ENCODE results near the gene CFAP70.
"Not testable (repeated sequence)": the region's sequence is repeated elsewhere in the genome, so short reads cannot be mapped to it uniquely, and the experiment has no call there.

Gene CFAP70

GRCh38 chr10:73358331-73359279 is at the start of gene CFAP70:
Gene CFAP70 (minus strand): TSS chr10:73358864. CDS start chr10:73354796, 4,068 bp downstream.
- no peaks in the 10 kb centered on the region for H3K9me3 Mint-ChIP-seq
- H3K36me3 Mint-ChIP-seq: peaks cover 12 to 19% of the 10 kb centered on the region in 2 donors
- peak; percentile 97 for ATAC-seq (replicated peaks)
- peaks cover 6 to 10% of the 10 kb centered on the region in 2 donors for H3K4me1 Mint-ChIP-seq
- peak within 1 kb of the TSS; percentile 96 to 98 for H3K4me3 Mint-ChIP-seq
- peak within 1 kb of the TSS; percentile 97 for H3K27ac Mint-ChIP-seq
- DNase-seq: peak; percentile 92
- no peaks in the 10 kb centered on the region for H3K27me3 Mint-ChIP-seq

- H3K4me3 Mint-ChIP-seq: no peak overlapping the region
- peaks cover 27 to 61% of the 10 kb centered on the region in 2 donors for H3K36me3 Mint-ChIP-seq
- no peak overlapping the region for H3K27ac Mint-ChIP-seq
- ATAC-seq (replicated peaks): no peak
- no peaks in the 10 kb centered on the region for H3K27me3 Mint-ChIP-seq
- peaks cover 30 to 69% of the 10 kb centered on the region in 2 donors for H3K4me1 Mint-ChIP-seq
- DNase-seq: no peak
- no peaks in the 10 kb centered on the region for H3K9me3 Mint-ChIP-seq
These were observed 49.4 kb upstream of the CFAP70 start for GRCh38 chr10:73408061-73408460.

DNA sequence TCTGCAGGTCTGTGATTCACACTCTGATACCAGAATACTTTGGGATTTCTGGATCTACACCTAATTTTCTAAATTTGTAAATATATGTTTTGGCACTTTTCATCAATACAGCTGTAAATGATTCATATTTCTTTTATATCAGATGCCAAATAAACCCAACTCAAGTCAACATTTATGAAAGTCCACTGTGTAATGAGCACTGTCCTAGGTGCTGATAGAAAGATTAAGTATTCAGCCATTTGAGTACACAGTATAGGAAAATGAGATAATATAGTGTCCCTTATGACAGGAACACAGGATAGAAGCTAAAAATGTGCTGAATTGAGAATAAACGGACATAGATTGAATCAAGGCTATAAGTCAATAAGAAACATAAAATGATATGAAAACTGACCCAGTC is 48.8 kb upstream of the CFAP70 start:
- Mint-ChIP-seq H3K27me3 (no peaks in the 10 kb centered on the region), H3K4me1 (peaks cover 28 to 71% of the 10 kb centered on the region in 2 donors), H3K36me3 (peaks cover 27 to 62% of the 10 kb centered on the region in 2 donors), H3K9me3 (no peaks in the 10 kb centered on the region), H3K4me3 (no peak overlapping the region), H3K27ac (no peak overlapping the region)
- ATAC-seq (replicated peaks) (no peak), DNase-seq (no peak)

DNA sequence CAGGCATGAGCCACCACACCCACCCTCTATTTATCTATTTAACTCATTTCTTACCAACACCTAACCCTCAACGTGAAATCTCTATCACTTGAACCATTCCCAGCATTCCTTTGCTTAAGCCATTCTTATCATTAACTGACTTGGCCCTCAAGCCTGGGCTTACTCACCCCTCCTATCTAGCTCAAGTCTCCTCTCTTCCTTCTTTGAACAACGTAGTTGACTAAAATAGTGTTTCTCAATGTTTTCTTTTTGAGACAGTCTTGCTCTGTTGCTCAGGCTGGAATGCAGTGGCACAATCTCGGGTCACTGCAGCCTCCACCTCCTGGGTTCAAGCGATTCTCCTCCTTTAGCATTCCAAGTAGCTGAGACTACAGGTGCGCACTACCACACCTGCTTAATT is 48.2 kb upstream of the CFAP70 start:
- Mint-ChIP-seq H3K4me1 (peaks cover 28 to 67% of the 10 kb centered on the region in 2 donors), H3K4me3 (no peak overlapping the region), H3K27me3 (no peaks in the 10 kb centered on the region), H3K36me3 (peaks cover 27 to 59% of the 10 kb centered on the region in 2 donors), H3K9me3 (no peaks in the 10 kb centered on the region), H3K27ac (no peak overlapping the region)
- ATAC-seq (replicated peaks): no peak
- DNase-seq: no peak

- H3K4me3 Mint-ChIP-seq: no peak overlapping the region
- ATAC-seq (replicated peaks) (no peak), DNase-seq (no peak)
- no peaks in the 10 kb centered on the region for H3K27me3 Mint-ChIP-seq
- H3K9me3 Mint-ChIP-seq: no peaks in the 10 kb centered on the region
- H3K4me1 Mint-ChIP-seq: peaks cover 26 to 59% of the 10 kb centered on the region in 2 donors
- no peak overlapping the region for H3K27ac Mint-ChIP-seq
- H3K36me3 Mint-ChIP-seq: peaks cover 33 to 58% of the 10 kb centered on the region in 2 donors
These were observed 46.9 kb upstream of the CFAP70 start for GRCh38 chr10:73405556-73405955.

- H3K4me1 Mint-ChIP-seq: peaks cover 23 to 50% of the 10 kb centered on the region in 2 donors
- DNase-seq: no peak
- H3K27me3 Mint-ChIP-seq: no peaks in the 10 kb centered on the region
- no peak for ATAC-seq (replicated peaks)
- no peak overlapping the region for H3K4me3 Mint-ChIP-seq
- no peaks in the 10 kb centered on the region for H3K9me3 Mint-ChIP-seq
- H3K36me3 Mint-ChIP-seq: peaks cover 29 to 56% of the 10 kb centered on the region in 2 donors
- H3K27ac Mint-ChIP-seq: no peak overlapping the region
These were observed 46.0 kb upstream of the CFAP70 start for GRCh38 chr10:73404690-73405089.

GRCh38 chr10:73401636-73402035 is 43.0 kb upstream of the CFAP70 start:
- ATAC-seq (replicated peaks): no peak
- Mint-ChIP-seq H3K9me3 (no peaks in the 10 kb centered on the region), H3K27ac (no peak overlapping the region), H3K4me3 (no peak overlapping the region), H3K27me3 (no peaks in the 10 kb centered on the region), H3K36me3 (peaks cover 18 to 48% of the 10 kb centered on the region in 2 donors), H3K4me1 (peaks cover 10 to 31% of the 10 kb centered on the region in 2 donors)
- no peak for DNase-seq

DNA sequence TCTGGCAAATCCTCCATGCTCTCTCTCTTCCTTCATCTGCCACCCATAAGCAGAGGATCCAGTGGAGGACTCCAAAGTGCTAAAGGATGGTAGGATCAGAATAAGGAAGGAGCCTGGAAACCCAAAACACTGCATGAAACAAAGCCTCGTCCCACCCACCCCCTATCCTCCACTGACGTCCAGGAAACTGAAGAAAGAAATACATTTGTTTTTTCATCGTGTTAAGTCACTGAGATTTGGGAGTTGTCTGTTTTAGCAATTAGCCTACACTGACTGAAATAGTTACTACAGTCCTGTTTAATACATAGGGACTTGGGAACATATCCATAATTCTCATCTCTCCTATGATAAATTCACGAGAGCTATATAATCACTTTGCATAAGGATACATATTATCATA is 40.4 kb upstream of the CFAP70 start:
- Mint-ChIP-seq H3K4me1 (peaks cover 4 to 18% of the 10 kb centered on the region in 2 donors), H3K27me3 (no peaks in the 10 kb centered on the region), H3K4me3 (no peak overlapping the region), H3K36me3 (peaks cover 30 to 54% of the 10 kb centered on the region in 2 donors), H3K27ac (no peak overlapping the region), H3K9me3 (no peaks in the 10 kb centered on the region)
- DNase-seq (no peak), ATAC-seq (replicated peaks) (no peak)

- no peak for ATAC-seq (replicated peaks)
- Mint-ChIP-seq H3K27me3 (no peaks in the 10 kb centered on the region), H3K4me1 (peaks cover 2 to 18% of the 10 kb centered on the region in 2 donors), H3K4me3 (no peak overlapping the region), H3K9me3 (no peaks in the 10 kb centered on the region), H3K27ac (no peak overlapping the region), H3K36me3 (peaks cover 32 to 60% of the 10 kb centered on the region in 2 donors)
- DNase-seq: no peak
These were observed 39.4 kb upstream of the CFAP70 start for GRCh38 chr10:73398024-73398423.

- not testable (repeated sequence) for H3K9me3 Mint-ChIP-seq; H3K4me3 Mint-ChIP-seq; H3K27ac Mint-ChIP-seq; H3K27me3 Mint-ChIP-seq; ATAC-seq (replicated peaks); DNase-seq
- Mint-ChIP-seq H3K36me3 (peaks cover 42 to 58% of the 10 kb centered on the region in 2 donors), H3K4me1 (peaks cover 4 to 24% of the 10 kb centered on the region in 2 donors)
These were observed 35.7 kb upstream of the CFAP70 start for GRCh38 chr10:73394325-73394724.

DNA sequence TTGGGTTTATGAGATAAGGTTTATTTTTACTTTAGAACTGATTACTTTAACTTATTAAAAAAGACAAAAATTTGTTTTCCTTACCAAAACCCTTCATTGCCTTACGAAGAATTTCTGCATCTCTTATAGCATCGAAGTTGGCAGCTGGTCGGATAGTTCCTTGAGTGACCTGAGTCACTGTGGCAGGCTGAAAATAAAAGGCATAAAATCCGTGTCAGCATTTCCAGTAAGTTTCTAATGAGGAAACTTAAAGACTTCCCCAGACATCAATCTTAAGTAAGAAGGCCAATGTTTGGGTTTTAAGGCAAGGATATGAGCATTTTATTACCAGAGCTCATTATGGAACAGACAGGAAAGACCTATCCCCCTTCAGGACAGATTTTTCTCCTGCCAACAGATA is 29.6 kb upstream of the CFAP70 start:
- Mint-ChIP-seq H3K27ac (peak overlapping the region; percentile 42), H3K4me3 (no peak overlapping the region), H3K4me1 (peaks cover 3 to 18% of the 10 kb centered on the region in 2 donors), H3K36me3 (peaks cover 33 to 55% of the 10 kb centered on the region in 2 donors), H3K27me3 (no peaks in the 10 kb centered on the region), H3K9me3 (no peaks in the 10 kb centered on the region)
- ATAC-seq (replicated peaks): no peak
- DNase-seq: no peak

GRCh38 chr10:73386583-73386982 is 27.9 kb upstream of the CFAP70 start:
- no peak overlapping the region for H3K27ac Mint-ChIP-seq
- ATAC-seq (replicated peaks) (no peak), DNase-seq (no peak)
- H3K36me3 Mint-ChIP-seq: peaks cover 31 to 51% of the 10 kb centered on the region in 2 donors
- no peak overlapping the region for H3K4me3 Mint-ChIP-seq
- H3K27me3 Mint-ChIP-seq: no peaks in the 10 kb centered on the region
- H3K9me3 Mint-ChIP-seq: no peaks in the 10 kb centered on the region
- H3K4me1 Mint-ChIP-seq: peaks cover 0 to 8% of the 10 kb centered on the region in 2 donors

- no peaks in the 10 kb centered on the region for H3K9me3 Mint-ChIP-seq
These were observed 20.5 kb upstream of the CFAP70 start for GRCh38 chr10:73379064-73379748.

GRCh38 chr10:73376679-73377078 is 18.0 kb upstream of the CFAP70 start:
- no peak for ATAC-seq (replicated peaks)

More at GRCh38 chr10:73379064-73379748, 20.5 kb upstream of the CFAP70 start:
- ATAC-seq (replicated peaks) (peak; percentile 89 to 97), DNase-seq (no peak)
- peak overlapping the region in 1 of 2 donors; percentile 44 for H3K4me3 Mint-ChIP-seq
- peaks cover 37 to 48% of the 10 kb centered on the region in 2 donors for H3K36me3 Mint-ChIP-seq
- H3K27me3 Mint-ChIP-seq: no peaks in the 10 kb centered on the region
- H3K4me1 Mint-ChIP-seq: peaks cover 11 to 15% of the 10 kb centered on the region in 2 donors
- peak overlapping the region; percentile 92 for H3K27ac Mint-ChIP-seq

More at GRCh38 chr10:73376679-73377078, 18.0 kb upstream of the CFAP70 start:
- Mint-ChIP-seq H3K4me3 (no peak overlapping the region), H3K4me1 (peaks cover 11 to 15% of the 10 kb centered on the region in 2 donors), H3K36me3 (peaks cover 38 to 52% of the 10 kb centered on the region in 2 donors), H3K27me3 (no peaks in the 10 kb centered on the region), H3K9me3 (no peaks in the 10 kb centered on the region), H3K27ac (no peak overlapping the region)
- DNase-seq: no peak

Data from stimulated activated naive B cell treated with anti-CD40 and anti-IgM and Interleukin-4, amounts not matched to agents 10 μg/mL and 1 μg/mL and 100 μg/mL, for 72 hours (primary cell).